ENCODE data around the gene ZBTB4.

The ZBTB4 gene

DNA sequence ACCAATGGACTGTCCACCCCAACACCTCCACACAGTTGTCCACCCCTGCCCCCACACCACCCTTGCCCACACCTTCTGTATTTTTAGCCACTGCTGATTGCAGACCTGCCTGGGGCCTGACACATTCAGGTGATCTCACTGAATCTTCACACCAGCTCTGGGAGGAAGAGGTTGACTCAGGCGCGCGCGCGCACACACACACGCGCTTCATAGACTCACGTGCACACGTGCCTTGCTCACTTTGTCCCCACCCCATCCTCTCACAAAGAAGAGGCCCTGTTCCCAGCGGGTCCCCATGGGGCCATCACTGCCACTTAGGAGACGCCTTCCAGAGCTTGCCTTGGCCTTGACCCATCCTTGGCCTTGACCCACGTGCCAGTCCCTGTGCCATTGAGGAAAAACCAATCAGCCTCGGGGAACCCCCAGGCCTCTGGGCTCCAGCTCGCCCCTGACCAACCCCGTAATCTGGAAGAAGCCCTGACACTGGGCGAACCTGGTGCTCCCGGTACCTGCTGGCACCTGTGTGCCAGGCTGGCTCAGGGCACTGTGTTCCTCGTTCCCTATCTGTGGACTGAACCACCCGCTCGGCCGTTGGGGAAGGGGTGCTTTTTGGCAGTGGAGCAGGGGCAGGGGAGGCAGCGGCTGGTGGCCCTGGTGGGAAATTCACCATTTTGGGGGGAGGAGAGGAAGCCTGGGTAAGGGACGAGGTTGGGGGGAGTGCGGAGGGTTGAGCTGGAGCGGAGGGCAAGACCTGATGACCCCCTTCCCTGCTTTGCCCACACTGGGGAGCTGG lies 68.6 kb downstream of the ZBTB4 start:
- no peak overlapping the region for H3K18ac ChIP-seq (ENCODE audit: low read length)
- no peaks in the 10 kb centered on the region for H3K79me1 ChIP-seq (ENCODE audit: low read length)
- H2BK120ac ChIP-seq (ENCODE audit: insufficient read depth, low read length, poor library complexity), result no peak overlapping the region
- H3K79me2 ChIP-seq (ENCODE audit: control insufficient read depth, insufficient read depth, low read length, poor library complexity), result no peaks in the 10 kb centered on the region
- H3K27ac ChIP-seq (ENCODE audit: low read depth, low read length), result no peak overlapping the region
- H3K4me2 ChIP-seq (ENCODE audit: low read length), result no peak overlapping the region
- H3K9me3 ChIP-seq (ENCODE audit: insufficient read depth, low read depth, low read length), result no peaks in the 10 kb centered on the region
- no peak overlapping the region for H3K14ac ChIP-seq (ENCODE audit: low read length)
- H3K9ac ChIP-seq (ENCODE audit: low read length), result no peak overlapping the region
- no peak overlapping the region for H3K23ac ChIP-seq (ENCODE audit: low read length)
- no CpG with 5 or more reads among the region's 25 CpGs for WGBS (ENCODE audit: extremely low coverage, insufficient coverage, insufficient read length)
- no peaks in the 10 kb centered on the region for H3K27me3 ChIP-seq (ENCODE audit: insufficient read depth, low read length)
- no peaks in the 10 kb centered on the region for H3K4me1 ChIP-seq (ENCODE audit: control insufficient read depth in 1 of 2, insufficient read depth in 2 of 2, low read length in 2 of 2)
- no peak overlapping the region for H2AFZ ChIP-seq (ENCODE audit: insufficient read depth, low read length, poor library complexity)
- no peak overlapping the region for H2BK5ac ChIP-seq (ENCODE audit: low read depth, low read length, poor library complexity)
- H4K8ac ChIP-seq (ENCODE audit: low read depth, low read length), result no peak overlapping the region
- H4K12ac ChIP-seq (ENCODE audit: low read depth, low read length), result no peak overlapping the region
- H3K4me3 ChIP-seq (ENCODE audit: low read depth, low read length), result no peak overlapping the region
- peaks cover 26 to 34% of the 10 kb centered on the region in 2 experiments for H3K36me3 ChIP-seq (ENCODE audit: control insufficient read depth in 1 of 2, insufficient read depth in 2 of 2, low read length in 2 of 2)
- no peak overlapping the region for H2BK12ac ChIP-seq (ENCODE audit: low read length)
- H2AK5ac ChIP-seq (ENCODE audit: low read length), result no peak overlapping the region
- H3K4ac ChIP-seq (ENCODE audit: low read depth, low read length), result no peak overlapping the region
- no peak overlapping the region for H4K91ac ChIP-seq (ENCODE audit: low read depth, low read length)
- no peak for DNase-seq

GRCh38 chr17:7409716-7410115 lies 69.7 kb downstream of the ZBTB4 start:
- no peak overlapping the region for H2BK12ac ChIP-seq (ENCODE audit: low read length)
- no peak overlapping the region for H4K12ac ChIP-seq (ENCODE audit: low read depth, low read length)
- WGBS (ENCODE audit: extremely low coverage, insufficient coverage, insufficient read length), result no CpG with 5 or more reads among the region's 6 CpGs
- no peaks in the 10 kb centered on the region for H3K9me3 ChIP-seq (ENCODE audit: insufficient read depth, low read depth, low read length)
- H4K91ac ChIP-seq (ENCODE audit: low read depth, low read length), result no peak overlapping the region
- no peak overlapping the region for H3K9ac ChIP-seq (ENCODE audit: low read length)
- H3K18ac ChIP-seq (ENCODE audit: low read length), result no peak overlapping the region
- no peak overlapping the region for H3K14ac ChIP-seq (ENCODE audit: low read length)
- H2BK5ac ChIP-seq (ENCODE audit: low read depth, low read length, poor library complexity), result no peak overlapping the region
- no peak overlapping the region for H3K4ac ChIP-seq (ENCODE audit: low read depth, low read length)
- no peak overlapping the region for H2AK5ac ChIP-seq (ENCODE audit: low read length)
- H2BK120ac ChIP-seq (ENCODE audit: insufficient read depth, low read length, poor library complexity), result no peak overlapping the region
- H3K36me3 ChIP-seq (ENCODE audit: control insufficient read depth in 1 of 2, insufficient read depth in 2 of 2, low read length in 2 of 2), result peaks cover 18 to 23% of the 10 kb centered on the region in 2 experiments
- H3K4me1 ChIP-seq (ENCODE audit: control insufficient read depth in 1 of 2, insufficient read depth in 2 of 2, low read length in 2 of 2), result peaks cover 0 to 7% of the 10 kb centered on the region in 2 experiments
- H3K23ac ChIP-seq (ENCODE audit: low read length), result no peak overlapping the region
- no peak overlapping the region for H3K4me2 ChIP-seq (ENCODE audit: low read length)
- peaks cover 4% of the 10 kb centered on the region for H3K79me1 ChIP-seq (ENCODE audit: low read length)
- DNase-seq, result no peak
- no peaks in the 10 kb centered on the region for H3K27me3 ChIP-seq (ENCODE audit: insufficient read depth, low read length)
- H4K8ac ChIP-seq (ENCODE audit: low read depth, low read length), result no peak overlapping the region
- peaks cover 2% of the 10 kb centered on the region for H3K79me2 ChIP-seq (ENCODE audit: control insufficient read depth, insufficient read depth, low read length, poor library complexity)
- H3K4me3 ChIP-seq (ENCODE audit: low read depth, low read length), result no peak overlapping the region
- H3K27ac ChIP-seq (ENCODE audit: low read depth, low read length), result no peak overlapping the region
- H2AFZ ChIP-seq (ENCODE audit: insufficient read depth, low read length, poor library complexity), result no peak overlapping the region

Data from trophoblast cell (in vitro differentiated cells and primary cell).